IPS-18c (cell line): ENCODE data around the gene PMPCB.
A peak's percentile ranks its signal among the peaks of the same experiment; 100 is the strongest.

Experiments
- H3K4me3 ChIP-seq: 2 replicates; pipeline ENCODE4 v1.7.0; 2013; ENCODE audit warnings: low read depth, mild to moderate bottlenecking, low read length, moderate library complexity; ENCODE audit not compliant: insufficient read depth
- H3K9me3 ChIP-seq: one replicate; pipeline ENCODE4 v1.6.1; 2013; ENCODE audit warnings: mild to moderate bottlenecking, low read length, moderate library complexity; ENCODE audit not compliant: control insufficient read depth, insufficient read depth

Gene PMPCB

GRCh38 chr7:103307503-103308231 lies 10.4 kb downstream of the PMPCB start:
- Histone ChIP-seq H3K4me3 (no peak overlapping the region), H3K9me3 (no peaks in the 10 kb centered on the region)

DNA sequence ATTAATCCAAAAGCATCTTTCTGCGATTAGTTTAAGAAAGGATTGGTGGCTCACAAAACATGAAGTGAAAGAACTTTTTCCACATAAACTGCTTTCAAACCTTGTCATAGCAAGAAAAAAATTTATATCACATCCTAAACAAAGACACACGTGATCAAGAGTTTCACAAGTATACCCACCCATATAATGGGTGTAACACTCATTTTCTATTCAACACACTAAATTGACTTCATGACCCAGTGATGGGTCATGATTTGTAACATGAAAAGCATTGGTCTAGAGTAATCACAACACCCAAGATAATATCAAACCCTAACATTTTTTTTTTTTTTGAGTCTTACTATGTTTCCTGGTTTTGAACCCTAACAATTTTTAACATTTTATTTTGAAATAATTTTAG lies 17.6 kb downstream of the PMPCB start:
- Histone ChIP-seq H3K4me3 (no peak overlapping the region), H3K9me3 (no peaks in the 10 kb centered on the region)

DNA sequence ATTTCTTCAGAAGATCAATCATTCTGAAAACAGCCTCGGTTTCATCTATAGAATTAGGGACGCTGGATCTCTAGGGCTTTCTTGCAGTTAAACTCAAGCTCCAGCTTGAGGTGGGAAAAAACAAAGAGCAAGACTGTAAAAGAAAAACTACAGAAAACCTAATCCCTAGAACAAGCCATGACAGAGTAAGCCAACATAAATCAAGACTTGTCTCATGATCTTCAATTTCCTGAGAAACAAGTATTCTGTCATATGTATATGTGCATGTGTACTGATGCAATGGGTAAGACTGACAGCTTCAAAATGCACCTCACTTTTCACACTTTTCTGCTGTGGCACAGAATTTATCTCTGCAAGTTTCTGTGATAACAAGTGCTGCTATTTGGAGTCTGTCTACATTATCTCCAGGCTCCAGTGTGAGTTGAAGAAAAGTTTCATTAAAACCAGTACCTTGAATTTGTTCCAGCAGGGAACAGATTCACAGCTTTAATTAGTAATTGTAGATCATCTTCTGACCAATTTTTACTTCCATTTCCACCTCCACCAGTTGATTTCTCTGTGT lies 19.2 kb downstream of the PMPCB start:
- H3K9me3 ChIP-seq, result no peaks in the 10 kb centered on the region
- H3K4me3 ChIP-seq, result no peak overlapping the region

DNA sequence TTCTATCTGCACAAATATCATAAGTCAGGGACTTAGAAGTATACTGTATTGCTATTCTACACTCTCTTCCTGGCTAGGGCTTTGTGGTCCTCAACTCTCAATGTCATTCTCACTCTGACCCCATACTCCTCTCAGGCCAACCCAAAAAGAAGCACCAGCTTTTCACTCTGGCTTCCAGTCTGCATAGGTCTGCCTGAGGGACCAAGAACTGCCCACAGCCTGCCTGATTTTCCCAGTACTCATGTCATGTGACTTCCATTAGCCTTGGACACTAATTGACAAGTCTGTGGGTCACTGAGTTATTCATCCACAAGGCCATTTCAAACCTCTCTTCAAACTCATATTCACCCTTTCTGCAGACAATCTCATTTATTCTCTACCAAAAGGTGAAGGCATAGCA lies 19.8 kb downstream of the PMPCB start:
- no peaks in the 10 kb centered on the region for H3K9me3 ChIP-seq
- H3K4me3 ChIP-seq, result no peak overlapping the region

DNA sequence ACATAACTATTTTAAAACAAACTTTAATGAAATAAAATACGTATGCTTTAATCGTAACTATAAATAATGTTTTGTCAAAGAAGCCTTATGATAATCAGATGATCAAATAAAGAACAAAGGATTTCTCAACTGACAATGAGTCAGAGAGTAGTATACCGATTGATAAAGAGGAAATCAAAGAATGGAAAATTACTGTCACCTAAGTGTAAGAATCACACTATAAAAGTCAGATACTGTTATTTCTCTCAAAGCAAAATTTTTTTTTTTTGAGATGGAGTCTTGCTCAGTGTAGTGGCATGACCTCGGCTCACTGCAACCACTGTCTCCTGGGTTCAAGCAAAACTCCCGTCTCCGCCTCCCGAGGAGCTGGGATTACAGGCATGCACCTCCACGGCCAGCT lies 28.5 kb downstream of the PMPCB start:
- no peak overlapping the region for H3K4me3 ChIP-seq
- no peaks in the 10 kb centered on the region for H3K9me3 ChIP-seq

GRCh38 chr7:103336761-103337160 lies 39.5 kb downstream of the PMPCB start:
- Histone ChIP-seq H3K4me3 (no peak overlapping the region), H3K9me3 (no peaks in the 10 kb centered on the region)

DNA sequence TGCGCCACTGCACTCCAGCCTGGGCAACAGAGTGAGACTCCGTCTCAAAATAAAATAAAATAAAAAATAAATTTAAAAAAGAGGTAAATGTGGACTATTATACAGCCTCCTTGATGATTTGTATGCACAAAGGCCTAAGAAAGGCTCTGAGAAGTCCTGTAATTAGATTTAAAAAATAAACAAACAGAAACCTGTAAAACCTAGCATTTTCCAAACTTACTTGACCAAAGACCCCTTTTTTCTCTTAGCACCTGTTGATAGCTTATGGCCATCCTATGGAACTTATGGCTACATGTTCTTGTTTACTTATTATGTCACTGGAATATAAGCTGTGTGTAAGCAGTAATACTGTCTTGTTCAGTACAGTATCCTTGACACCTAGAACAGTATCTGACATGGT lies 41.6 kb downstream of the PMPCB start:
- Histone ChIP-seq H3K9me3 (no peaks in the 10 kb centered on the region), H3K4me3 (no peak overlapping the region)

GRCh38 chr7:103341466-103341865 lies 44.2 kb downstream of the PMPCB start:
- no peak overlapping the region for H3K4me3 ChIP-seq
- no peaks in the 10 kb centered on the region for H3K9me3 ChIP-seq

GRCh38 chr7:103343332-103343731 lies 46.1 kb downstream of the PMPCB start:
- Histone ChIP-seq H3K9me3 (no peaks in the 10 kb centered on the region), H3K4me3 (peak overlapping the region; percentile 91)

DNA sequence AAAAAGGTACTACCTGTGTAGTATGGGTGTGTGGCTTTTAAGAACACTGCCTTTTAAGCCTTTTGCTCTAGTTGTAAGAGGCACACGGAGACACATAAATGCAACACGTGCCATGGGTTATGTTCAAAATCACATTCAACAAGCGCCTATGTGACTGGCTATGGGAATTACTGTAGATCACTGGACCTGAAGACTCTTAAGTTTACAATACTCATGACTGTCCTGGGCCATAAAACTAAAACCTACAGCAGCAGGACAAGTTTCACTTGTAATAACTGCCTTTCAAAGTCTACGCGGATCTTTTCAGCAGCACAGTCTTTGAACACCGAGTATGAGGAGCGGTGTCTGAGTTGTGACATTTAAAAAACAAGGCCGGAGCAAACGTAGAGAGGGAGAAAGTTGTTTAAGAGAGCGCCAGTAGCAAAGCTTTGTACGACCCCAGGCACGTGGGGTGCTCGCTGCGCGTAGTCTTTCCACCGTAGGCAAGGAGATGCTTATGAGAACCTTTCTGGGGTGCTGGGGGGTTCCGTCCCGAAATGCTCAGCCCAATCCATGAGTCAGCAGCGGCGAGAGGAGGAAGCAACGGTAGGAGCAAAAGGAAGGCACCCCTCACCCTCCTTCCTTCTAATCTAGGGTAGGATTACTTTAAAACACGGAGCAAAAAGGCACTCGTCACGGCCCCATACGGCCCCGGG lies 46.7 kb downstream of the PMPCB start:
- H3K4me3 ChIP-seq, result peak overlapping the region; percentile 91
- H3K9me3 ChIP-seq, result no peaks in the 10 kb centered on the region

DNA sequence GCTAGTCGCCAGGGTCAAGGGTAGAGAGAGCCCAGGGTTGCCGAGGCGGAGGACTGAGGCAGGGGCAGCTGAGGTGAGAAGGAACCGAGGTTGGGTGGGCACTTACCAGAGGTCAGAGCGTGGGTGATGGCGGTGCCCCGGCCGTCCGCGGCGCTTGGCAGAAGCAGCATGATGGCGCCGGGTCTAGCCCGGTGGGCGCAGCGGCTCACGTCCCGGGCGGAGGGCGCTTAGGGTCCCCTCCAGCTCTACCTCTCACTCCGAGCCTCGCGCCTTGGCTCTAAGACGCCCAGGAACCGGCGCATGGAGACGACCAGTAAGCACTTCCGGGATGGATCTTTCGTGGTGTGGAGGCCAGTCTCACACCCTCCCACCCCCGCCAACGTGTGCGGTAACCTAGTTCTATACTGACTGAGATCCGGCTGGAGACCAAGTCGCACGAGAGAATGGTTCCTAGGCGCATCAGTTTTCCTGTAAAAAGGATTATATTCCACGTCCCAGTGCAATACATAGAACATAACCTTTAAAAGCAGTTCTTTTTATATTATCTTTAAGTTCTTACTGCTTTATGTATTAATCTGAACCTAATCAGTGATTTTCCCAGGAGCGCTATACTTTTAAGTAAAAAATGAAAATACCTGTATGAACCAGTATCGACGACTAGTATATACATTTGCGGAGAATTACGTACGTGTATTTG lies 47.4 kb downstream of the PMPCB start, which contains the start of gene DNAJC2:
DNAJC2 (minus strand) TSS at position 315 of the 697 bp plus-strand sequence; CDS start at position 170, 145 bp downstream.
- no peaks in the 10 kb centered on the region for H3K9me3 ChIP-seq
- peak within 1 kb of the TSS; percentile 91 for H3K4me3 ChIP-seq

- H3K9me3 ChIP-seq, result no peaks in the 10 kb centered on the region
- H3K4me3 ChIP-seq, result no peak overlapping the region
Measured at GRCh38 chr7:103346396-103346795, 49.2 kb downstream of the PMPCB start.

DNA sequence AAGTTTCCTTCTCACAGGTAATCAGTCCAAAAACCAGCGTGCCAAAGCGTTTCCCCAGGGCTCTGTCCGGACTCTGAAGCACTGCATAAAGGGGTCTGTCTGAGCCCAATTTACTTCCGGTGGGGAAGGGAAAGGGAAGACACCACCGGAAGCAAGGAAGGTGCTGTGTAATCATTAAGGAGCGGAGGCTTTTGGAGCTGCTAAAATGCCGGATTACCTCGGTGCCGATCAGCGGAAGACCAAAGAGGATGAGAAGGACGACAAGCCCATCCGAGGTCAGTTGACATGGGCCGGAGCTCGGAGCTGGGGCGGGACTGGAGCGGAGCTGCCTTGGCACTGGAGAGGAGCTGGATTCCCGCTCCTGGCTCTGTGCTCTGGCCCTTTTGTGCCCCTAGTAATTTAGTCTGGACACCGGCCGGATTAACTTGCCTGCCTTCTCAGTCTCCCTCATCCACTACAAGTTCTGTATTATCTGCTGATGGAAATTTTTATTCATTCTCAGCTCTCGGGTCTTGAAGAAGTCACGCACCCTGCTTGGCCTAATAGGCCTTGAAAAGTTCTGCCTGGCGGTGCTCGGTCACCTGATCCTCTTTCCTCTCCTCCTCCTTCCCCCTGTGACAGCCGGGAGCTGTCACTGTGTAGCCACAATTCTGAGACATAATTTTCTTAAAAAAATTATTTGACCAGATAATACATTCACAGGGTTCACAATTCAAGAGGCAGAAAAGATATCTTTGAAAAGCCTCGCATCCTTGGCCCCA lies 50.5 kb downstream of the PMPCB start, which contains the start of gene PSMC2:
PSMC2 (plus strand) TSS at position 137 of the 761 bp plus-strand sequence; CDS start at position 206, 69 bp downstream.
- Histone ChIP-seq H3K9me3 (no peaks in the 10 kb centered on the region), H3K4me3 (peak within 1 kb of the TSS; percentile 96)

GRCh38 chr7:103348452-103348851 lies 51.2 kb downstream of the PMPCB start:
- H3K4me3 ChIP-seq, result peak overlapping the region; percentile 96
- H3K9me3 ChIP-seq, result no peaks in the 10 kb centered on the region

GRCh38 chr7:103348959-103349358 lies 51.7 kb downstream of the PMPCB start:
- Histone ChIP-seq H3K9me3 (no peaks in the 10 kb centered on the region), H3K4me3 (no peak overlapping the region)

GRCh38 chr7:103349805-103350204 lies 52.6 kb downstream of the PMPCB start:
- no peak overlapping the region for H3K4me3 ChIP-seq
- H3K9me3 ChIP-seq, result no peaks in the 10 kb centered on the region
